Adrenal gland (tissue), 12 donors: Measurements from ENCODE around the gene CMIP. TPM values are rescaled to one million over a fixed set of nuclear protein-coding genes. Genes with fewer than 3 reads are reported as not detected.

ENCODE experiments used
- DNase-seq, 7 donors: peaks; one replicate each; pipeline ENCODE4 v3.0.0-alpha.2; 2019 to 2020
- H3K27ac ChIP-seq, 5 donors: fragments of 200-600 bp; sonication (generic) in 4 of 5; 1 replicate in 3 of 5; 2 replicates in 2 of 5; pipeline versions ENCODE4 v1.5.1 to v1.8.0; 2016 to 2020; ENCODE audit warnings: mild to moderate bottlenecking in 1 of 5
- H3K27me3 ChIP-seq: fragments of 200-600 bp; 2 replicates; pipeline ENCODE4 v1.8.0; 2021
- H3K36me3 ChIP-seq, 2 donors: fragments of 200-600 bp; replicated peaks in 1 of 2; 1 replicate in 1 of 2; 2 replicates in 1 of 2; pipeline versions ENCODE4 v1.5.1 to v1.8.0; 2018 to 2022
- H3K4me1 ChIP-seq, 2 donors: fragments of 200-600 bp; replicated peaks in 1 of 2; 1 replicate in 1 of 2; 2 replicates in 1 of 2; pipeline versions ENCODE4 v1.5.1 to v1.8.0; 2018 to 2021
- H3K4me3 ChIP-seq, 4 donors: fragments of 200-600 bp; sonication (generic) in 3 of 4; one replicate each; pipeline ENCODE4 v1.5.1; 2016 to 2018
- H3K9me3 ChIP-seq, 3 donors: fragments of 200-600 bp; sonication (generic) in 1 of 3; replicated peaks in 1 of 3; 1 replicate in 2 of 3; 2 replicates in 1 of 3; pipeline versions ENCODE4 v1.5.1 to v1.8.0; 2016 to 2021
- POLR2A ChIP-seq, 2 donors: fragments of 450-650 bp; IDR thresholded peaks; one replicate each; pipeline ENCODE4 v1.6.1; 2017; ENCODE audit warnings: antibody characterized with exemption in 2 of 2, mild to moderate bottlenecking in 2 of 2, moderate library complexity in 1 of 2
- WGBS, 4 donors: extraction: QIAGEN DNeasy Blood & Tissue Kit in 2 of 4; methylation state at CpG; one replicate each; pipeline versions ENCODE4 v1.1.5 to v1.1.7; 2013 to 2017; 5-methylcytosine and 5-hydroxymethylcytosine counted together
- intact Hi-C, 2 donors: fragments of 100-400 bp; cut with DNase I; formaldehyde crosslinking; loops; one replicate each; pipeline versions ENCODE4 v1.14.1 to v1.15.0; 2022 to 2023
- polyA plus RNA-seq, 3 donors: library from polyadenylated mRNA; stranded (reverse); fragments of 200-250 nt in 2 of 3; fragments of 350-450 nt in 1 of 3; fragmentation: Illumina TruSeq in 1 of 3; extraction: RNeasy Lipid Tissue Mini Kit (QIAGEN cat#74804) in 1 of 3; gene quantifications; one replicate each; pipeline ENCODE4 v1.2.3, GENCODE V29; 2013 to 2014
- total RNA-seq, 9 donors: library from RNA; depleted of rRNA in 4 of 9; stranded (reverse); fragments of >200 nt in 4 of 9; fragments of 120-200 nt in 1 of 9; fragmentation: NEBNext Ultra II Directional in 1 of 9; extraction: Animal tissue kit (Norgen Biotek cat#: 25700) in 1 of 9; gene quantifications; one replicate each; pipeline versions ENCODE4 v1.1.0 to v1.2.4, GENCODE V29; 2013 to 2023
- TF ChIP-seq, protein P1 (sequence below), 6 experiments: fragments of 450-650 bp in 4 of 6; fragments of 200-600 bp in 2 of 6; sonication (generic) in 1 of 6; IDR thresholded peaks; 1 replicate in 5 of 6; 2 replicates in 1 of 6; pipeline versions ENCODE4 v1.5.1 to v1.8.0; 2016 to 2021; ENCODE audit warnings: antibody characterized with exemption in 6 of 6, mild to moderate bottlenecking in 2 of 6, moderate library complexity in 1 of 6
- donor health status: healthy with polysubstance abuse.
- donor health status: Bipolar disorder and iron deficiency.
- donor health status: DM: yes; HTN: yes; CAD: no.
- donor health status: DM: no; HTN: no; CAD: no.
- donor health status: DM: no; HTN: no; CAD: no.
- donor health status: DM: yes; HTN: yes; CAD: no.

Gene CMIP
- total and polyA plus RNA-seq, 12 donors, result 8.1 to 87.9 (median 42.5) TPM

DNA sequence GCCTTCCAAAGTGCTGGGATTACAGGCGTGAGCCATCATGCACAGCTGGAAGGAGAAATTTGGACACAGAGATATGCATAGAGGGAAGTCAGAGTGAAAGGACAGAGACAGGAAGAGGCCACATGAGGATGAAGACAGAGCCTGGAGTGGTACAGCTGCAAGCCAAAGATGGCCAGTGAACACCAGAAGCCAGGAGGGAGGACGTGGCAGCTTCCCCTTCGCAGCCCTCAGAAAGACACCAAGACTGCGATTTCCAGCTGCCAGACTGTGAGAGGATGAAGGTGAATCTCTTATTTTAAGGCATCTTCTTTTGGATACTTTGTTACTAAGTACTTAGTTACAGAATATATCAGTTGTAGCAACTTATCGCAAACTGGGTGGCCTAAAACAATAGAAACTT lies 274.0 kb downstream of the CMIP start:
- H3K27ac ChIP-seq, result no peak overlapping the region
- DNase-seq, result no peak
- H3K9me3 ChIP-seq, result no peaks in the 10 kb centered on the region
- intact Hi-C loops, result no loop called here
- TF ChIP-seq, protein P1, sequence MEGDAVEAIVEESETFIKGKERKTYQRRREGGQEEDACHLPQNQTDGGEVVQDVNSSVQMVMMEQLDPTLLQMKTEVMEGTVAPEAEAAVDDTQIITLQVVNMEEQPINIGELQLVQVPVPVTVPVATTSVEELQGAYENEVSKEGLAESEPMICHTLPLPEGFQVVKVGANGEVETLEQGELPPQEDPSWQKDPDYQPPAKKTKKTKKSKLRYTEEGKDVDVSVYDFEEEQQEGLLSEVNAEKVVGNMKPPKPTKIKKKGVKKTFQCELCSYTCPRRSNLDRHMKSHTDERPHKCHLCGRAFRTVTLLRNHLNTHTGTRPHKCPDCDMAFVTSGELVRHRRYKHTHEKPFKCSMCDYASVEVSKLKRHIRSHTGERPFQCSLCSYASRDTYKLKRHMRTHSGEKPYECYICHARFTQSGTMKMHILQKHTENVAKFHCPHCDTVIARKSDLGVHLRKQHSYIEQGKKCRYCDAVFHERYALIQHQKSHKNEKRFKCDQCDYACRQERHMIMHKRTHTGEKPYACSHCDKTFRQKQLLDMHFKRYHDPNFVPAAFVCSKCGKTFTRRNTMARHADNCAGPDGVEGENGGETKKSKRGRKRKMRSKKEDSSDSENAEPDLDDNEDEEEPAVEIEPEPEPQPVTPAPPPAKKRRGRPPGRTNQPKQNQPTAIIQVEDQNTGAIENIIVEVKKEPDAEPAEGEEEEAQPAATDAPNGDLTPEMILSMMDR (IDR thresholded peaks at IDR 0.05), result no peak
- TF ChIP-seq POLR2A (IDR thresholded peaks at IDR 0.05), result no peak
- H3K4me3 ChIP-seq, result no peak overlapping the region
- no peaks in the 10 kb centered on the region for H3K4me1 ChIP-seq
- H3K27me3 ChIP-seq, result no peaks in the 10 kb centered on the region
- 71 to 76% (median 74%) methylated on average over 5 of the region's 5 CpGs for WGBS, 4 donors
- H3K36me3 ChIP-seq, result no peaks in the 10 kb centered on the region

DNA sequence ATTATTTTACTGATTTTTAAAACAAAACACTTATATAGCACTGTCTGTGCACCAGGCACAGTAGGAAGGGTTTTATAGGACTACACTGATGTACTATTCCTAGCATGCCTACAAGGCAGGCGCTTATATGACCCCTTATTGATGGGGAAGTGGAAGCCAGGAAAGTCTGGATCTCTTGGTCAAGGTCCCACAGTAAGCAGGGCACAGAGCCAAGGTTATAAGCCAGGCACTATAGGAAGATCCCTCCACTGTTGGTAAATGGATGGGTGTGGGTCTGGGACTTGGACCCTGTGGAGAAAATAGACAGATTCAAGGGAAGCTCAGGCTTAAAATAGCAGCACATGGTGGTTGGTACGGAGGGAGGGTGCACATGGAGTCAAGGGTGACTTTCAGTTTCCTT lies 275.4 kb downstream of the CMIP start:
- H3K36me3 ChIP-seq, result no peaks in the 10 kb centered on the region
- no peaks in the 10 kb centered on the region for H3K4me1 ChIP-seq
- no peaks in the 10 kb centered on the region for H3K9me3 ChIP-seq
- intact Hi-C loops, result loop anchor here (5.0 to 10.0 kb wide), 3 partner anchors 318 to 355 kb away; no protein-coding TSS in a partner anchor
- no peak for TF ChIP-seq POLR2A (IDR thresholded peaks at IDR 0.05)
- TF ChIP-seq, protein P1 (IDR thresholded peaks at IDR 0.05), result no peak
- H3K27ac ChIP-seq, result no peak overlapping the region
- no peak for DNase-seq
- 77 to 93% (median 85%) methylated on average over 2 of the region's 2 CpGs for WGBS, 4 donors
- H3K27me3 ChIP-seq, result no peaks in the 10 kb centered on the region
- no peak overlapping the region for H3K4me3 ChIP-seq

DNA sequence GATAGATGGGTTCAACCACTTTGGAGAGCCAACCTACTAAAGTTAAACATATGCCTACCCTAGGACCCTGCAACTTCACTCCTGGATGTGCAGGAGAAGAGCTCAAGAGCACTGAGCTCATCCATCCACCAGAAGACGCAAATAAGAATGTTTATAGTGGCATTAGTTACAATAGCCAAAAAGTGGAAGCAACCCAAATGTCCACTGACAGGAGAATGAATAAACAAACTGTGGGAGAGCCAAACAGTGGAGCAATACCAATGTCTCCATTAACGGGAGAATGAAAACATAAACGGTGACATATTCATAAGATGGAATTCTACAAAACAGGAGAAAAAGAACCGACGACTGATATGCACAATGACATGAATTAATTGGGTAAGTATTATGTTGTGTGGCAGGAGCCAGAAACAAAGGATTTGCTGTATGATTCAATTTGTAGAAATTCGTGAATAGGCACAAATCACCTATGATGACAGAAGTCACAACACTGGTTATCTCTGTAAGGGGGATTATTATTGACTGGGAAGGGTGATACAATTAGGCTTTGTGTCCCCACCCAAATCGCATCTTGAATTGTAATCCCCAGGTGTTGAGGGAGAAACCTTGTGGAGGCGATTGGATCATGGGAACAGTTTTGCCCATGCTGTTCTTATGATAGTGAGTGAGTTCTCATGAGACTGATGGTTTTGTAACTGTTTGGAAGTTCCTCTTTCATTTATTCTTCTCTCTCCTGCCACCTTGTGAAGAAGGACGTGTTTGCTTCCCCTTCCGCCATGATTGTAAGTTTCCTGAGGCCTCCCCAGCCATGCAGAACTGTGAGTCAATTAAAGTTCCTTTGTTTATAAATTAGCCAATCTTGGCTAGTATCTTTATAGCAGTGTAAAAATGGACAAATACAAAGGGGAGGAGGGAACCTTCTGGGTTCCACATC lies 276.6 kb downstream of the CMIP start:
- H3K4me1 ChIP-seq, result no peaks in the 10 kb centered on the region
- no peaks in the 10 kb centered on the region for H3K27me3 ChIP-seq
- H3K27ac ChIP-seq, result no peak overlapping the region
- H3K4me3 ChIP-seq, result no peak overlapping the region
- 75 to 80% (median 77%) methylated on average over 10 of the region's 10 CpGs for WGBS, 4 donors
- no peaks in the 10 kb centered on the region for H3K36me3 ChIP-seq
- H3K9me3 ChIP-seq, result no peaks in the 10 kb centered on the region
- DNase-seq, result no peak
- no peak for TF ChIP-seq POLR2A (IDR thresholded peaks at IDR 0.05)
- TF ChIP-seq, protein P1 (IDR thresholded peaks at IDR 0.05), result peak in 1 of 6 experiments; percentile 9
- intact Hi-C loops, result loop anchor here (5.0 to 10.0 kb wide), 3 partner anchors 319 to 356 kb away; no protein-coding TSS in a partner anchor

DNA sequence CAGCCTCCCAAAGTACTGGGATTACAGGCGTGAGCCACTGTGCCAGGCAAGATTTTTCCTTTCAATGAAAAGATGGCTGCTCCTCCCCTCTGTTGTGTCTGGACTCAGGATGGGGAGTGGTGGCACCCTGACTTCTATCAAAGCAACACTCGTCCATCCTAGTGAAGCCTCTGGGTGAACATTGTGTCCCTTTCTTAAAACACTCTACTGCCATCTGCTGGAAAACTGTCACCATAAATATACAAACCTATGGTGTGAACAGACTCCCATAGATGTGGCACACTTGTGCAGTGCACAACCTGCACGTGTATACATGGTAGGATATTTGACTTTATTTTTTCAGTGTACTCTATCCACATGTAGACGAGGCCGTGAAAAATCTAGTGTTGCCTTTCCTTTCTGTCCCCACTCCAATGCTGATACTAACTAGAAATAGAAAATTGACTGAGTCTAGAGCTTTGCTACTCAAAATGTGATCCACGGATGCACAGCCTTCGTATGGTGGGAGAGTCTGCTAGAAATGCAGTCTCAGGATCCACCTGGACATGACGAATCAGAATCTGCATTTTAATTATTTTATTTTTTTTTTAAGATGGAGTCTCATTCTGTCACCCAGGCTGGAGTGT lies 278.6 kb downstream of the CMIP start:
- Histone ChIP-seq H3K4me1 (no peaks in the 10 kb centered on the region), H3K27ac (no peak overlapping the region), H3K4me3 (no peak overlapping the region), H3K36me3 (no peaks in the 10 kb centered on the region), H3K9me3 (no peaks in the 10 kb centered on the region), H3K27me3 (no peaks in the 10 kb centered on the region)
- intact Hi-C loops, result loop anchor here (5.0 to 10.0 kb wide), 3 partner anchors 321 to 358 kb away; no protein-coding TSS in a partner anchor
- TF ChIP-seq, protein P1 (IDR thresholded peaks at IDR 0.05), result peak; percentile 32 to 90 (median 88)
- TF ChIP-seq POLR2A (IDR thresholded peaks at IDR 0.05), result no peak
- peak in 5 of 7 donors; percentile 50 to 65 (median 55) for DNase-seq
- WGBS, 4 donors, result 30 to 35% (median 32%) methylated on average over 8 of the region's 8 CpGs
